HG03060 (cell line): Measurements from ENCODE around the gene TMEM117.

Experiments
- ATAC-seq: cut with Tn5 transposase; IDR thresholded peaks from one replicate; pipeline ENCODE4 v1.9.1; 2021; ENCODE audit warnings: low read depth, moderate number of reproducible peaks; ENCODE audit not compliant: unreplicated experiment

Gene TMEM117

DNA sequence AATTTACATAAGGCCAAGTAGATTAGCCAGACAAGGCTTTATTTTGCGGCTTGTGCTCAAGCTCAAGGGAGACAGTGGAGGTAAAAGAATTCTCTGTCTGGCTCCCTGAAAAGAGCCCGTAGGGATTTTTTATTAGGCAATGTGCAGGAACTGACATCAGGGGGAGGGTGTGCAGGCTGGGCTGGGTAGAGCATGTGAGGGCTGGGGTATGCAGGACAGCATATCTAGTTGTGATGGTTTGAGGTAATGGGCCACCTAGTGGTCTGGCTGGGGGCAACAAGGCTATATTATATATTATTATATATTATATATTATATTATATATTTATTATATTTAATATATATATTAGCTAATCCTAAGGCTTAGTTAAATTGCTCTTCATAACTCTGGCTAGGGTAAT is 102.1 kb downstream of the TMEM117 start:
- ATAC-seq = no peak

DNA sequence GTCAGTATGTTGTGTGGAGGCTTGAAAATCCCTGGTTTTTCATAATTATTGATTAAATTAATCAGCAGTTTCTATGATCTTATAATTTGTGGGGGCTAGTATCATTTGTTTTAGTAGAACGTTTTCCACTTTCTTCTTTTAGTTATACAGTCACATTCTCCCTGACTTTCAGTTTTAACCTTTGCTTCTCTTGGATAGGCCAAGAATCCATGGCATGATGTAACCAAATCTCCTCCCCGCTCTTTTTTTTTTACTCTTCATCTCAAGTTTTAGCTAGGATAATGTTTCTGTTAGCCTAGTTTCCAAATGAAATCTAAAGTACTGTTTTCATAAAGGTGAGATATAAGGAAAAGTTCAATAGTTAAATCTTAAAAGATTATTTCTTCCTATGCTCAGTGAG is 106.5 kb downstream of the TMEM117 start:
- ATAC-seq = no peak

DNA sequence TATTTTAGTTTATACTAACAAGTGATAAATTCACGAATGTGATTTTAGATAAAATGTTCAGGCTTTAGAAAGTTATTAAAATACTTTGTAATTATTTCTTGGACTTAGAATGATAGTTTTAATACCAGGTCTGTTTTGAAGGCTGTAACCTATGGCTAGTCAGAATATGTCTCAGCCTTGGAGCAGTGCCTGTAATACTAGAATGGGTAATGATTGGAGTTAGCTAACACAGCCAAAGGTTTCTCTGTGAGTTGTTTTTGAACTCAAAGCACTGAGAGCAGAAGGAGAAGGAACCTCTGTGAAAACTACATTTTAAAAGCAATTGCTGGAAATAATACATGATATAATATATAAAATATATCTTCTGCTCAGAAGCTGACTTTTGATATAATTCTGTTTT is 110.1 kb downstream of the TMEM117 start:
- no peak for ATAC-seq

DNA sequence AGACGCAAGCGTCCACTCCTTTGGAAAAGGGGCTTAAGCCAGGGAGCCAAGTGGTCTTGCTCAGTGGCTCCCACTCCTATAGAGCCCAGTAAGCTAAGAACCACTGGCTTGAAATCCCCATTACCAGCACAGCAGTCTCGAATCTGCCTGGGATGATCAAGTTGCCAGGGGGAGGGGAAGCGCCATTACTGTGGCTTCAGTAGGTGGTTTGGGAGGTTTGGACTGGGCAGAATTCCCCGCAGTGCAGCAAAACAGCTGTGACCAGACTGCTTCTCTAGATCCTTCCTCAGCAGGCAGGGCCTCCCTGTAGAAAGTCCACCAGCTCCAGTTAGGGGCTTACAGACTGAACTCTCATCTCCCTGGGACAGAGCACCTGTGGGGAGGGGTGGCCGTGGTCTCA is 115.4 kb downstream of the TMEM117 start:
- ATAC-seq = no peak

DNA sequence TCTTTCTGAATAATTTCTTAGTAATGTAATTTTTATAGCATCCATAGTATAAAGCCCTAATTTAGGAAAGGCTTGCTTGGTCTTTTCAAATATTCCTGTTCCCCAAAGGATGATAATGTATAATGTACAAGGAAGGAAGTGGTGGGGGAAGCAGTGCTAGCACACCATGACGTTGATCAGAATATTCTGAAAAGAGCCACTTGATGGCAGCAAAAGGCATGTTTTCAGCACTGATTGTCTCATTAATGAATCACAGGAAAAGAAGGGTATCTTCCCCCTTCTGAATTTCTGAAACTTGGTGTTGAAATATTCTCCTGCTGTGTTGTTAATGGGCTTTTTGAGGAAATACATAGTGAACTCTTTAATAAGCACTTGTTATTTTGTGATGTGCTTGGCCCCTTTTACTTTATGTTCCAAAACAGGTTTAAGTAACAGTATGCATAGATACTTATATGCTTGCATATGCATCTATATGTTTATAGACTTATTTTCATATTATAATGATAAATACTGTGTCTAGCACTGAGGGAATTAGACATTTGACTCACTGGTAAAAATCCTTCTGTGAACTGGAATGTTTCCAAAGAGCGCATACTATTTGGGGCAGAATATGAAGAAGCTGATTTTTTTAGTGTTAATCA is 122.0 kb downstream of the TMEM117 start:
- no peak for ATAC-seq

DNA sequence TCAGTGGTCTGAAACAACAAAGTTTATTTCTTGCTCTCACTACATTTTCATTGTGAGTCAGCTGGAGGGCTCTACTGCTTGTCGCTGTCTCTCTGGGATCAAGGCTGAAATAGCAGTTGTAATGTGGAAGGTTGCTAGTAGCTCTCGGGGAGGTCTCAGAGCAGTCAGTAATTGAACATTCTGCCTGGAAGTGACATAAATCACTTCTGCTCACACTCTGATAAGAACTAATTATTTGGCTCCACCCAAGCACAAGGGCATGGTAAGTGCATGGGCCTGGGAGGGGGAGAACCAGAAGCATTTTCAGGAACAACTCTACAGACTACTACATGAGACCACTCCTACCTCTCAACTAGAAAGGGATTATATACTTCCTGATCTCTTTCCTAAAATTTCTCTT is 128.2 kb downstream of the TMEM117 start:
- ATAC-seq = no peak

DNA sequence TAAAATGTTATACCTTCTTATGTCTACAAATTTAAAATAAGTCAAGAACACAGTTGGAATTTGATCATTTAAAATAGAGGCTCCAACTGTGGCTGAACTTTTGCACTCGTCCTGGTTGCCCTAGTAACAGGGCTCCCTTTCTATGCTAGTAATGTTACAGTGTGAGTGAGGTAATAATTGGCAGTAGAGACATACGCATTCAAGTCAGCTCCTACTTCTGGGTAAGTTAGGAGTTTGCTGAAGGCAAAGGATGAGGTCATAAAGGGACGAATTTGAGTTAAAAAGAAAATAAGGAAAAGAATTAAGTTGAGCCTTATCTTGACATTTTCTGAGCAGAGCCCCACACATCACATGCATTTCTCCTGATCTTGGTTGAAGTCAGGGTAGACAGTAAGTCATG is 129.1 kb downstream of the TMEM117 start:
- no peak for ATAC-seq

DNA sequence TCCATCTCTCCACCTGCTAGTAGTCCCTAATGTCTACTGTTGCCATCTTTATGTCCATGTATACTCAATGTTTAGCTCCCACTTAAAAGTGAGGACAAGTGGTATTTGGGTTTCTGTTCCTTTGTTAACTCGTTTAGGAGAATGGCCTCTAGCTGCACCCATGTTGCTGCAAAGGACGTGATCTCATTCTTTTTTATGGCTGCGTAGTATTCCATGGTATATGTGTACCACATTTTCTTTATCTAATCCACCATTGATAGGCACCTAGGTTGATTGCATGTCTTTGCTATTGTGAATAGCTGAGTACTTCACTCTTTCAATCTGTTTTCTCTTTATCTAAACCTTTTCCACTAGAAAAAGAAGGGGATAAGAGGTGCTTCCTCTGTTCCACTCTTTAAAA is 130.0 kb downstream of the TMEM117 start:
- no peak for ATAC-seq

DNA sequence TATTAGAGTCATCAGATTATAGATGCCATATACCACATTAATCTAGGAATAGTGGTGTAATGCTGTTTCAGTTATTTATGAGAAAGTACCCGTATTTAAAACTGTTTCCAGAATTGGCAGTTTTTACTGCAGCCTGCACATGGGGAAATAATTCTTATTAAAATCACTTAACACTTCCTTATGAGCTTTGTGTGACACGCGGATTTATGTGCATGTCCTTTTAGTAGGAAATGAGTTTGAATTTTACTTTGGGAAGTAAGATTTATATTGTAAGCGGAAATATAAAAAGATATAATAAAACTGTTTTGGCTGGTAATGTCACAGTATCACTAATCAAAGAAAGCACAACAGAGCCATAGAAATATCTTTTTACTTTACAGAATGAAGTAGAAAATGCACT is 132.9 kb downstream of the TMEM117 start:
- ATAC-seq = no peak

DNA sequence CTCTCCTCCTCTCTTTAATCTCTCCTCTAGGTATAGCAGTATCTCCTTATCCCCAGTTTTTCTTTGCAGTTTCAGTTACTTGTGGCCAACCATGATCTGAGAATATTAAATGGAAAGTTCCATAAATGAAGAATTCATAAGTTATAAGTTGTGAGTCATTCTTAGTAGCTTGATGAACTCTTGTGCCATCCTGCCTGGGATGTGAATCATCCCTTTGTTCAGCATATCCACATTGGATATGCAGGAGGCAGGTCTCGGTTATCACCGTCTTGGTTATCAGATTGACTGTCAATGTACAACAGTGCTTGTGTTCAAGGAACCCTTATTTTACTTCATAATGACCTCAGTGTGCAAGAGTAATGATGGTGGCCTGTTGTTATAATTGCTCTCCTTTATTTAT is 134.0 kb downstream of the TMEM117 start:
- no peak for ATAC-seq

DNA sequence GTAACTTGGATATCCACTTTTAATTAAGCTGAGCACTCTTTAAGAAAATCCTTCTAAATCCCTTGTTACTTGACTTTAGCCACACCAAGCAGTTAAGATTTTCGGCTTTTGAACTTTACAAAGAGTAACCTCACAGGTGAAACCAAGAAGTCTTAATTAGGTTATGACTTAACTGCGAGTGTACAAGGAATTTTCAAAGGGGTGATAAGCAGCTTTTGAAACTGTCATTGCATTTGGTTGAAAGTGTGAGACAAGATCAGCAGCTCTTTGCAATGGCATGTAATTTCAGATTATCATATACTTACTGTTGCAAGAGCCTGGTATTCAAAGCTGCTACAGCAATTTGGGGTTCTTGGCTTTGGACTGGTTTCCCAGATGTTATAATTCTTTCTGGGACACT is 137.5 kb downstream of the TMEM117 start:
- ATAC-seq = no peak

DNA sequence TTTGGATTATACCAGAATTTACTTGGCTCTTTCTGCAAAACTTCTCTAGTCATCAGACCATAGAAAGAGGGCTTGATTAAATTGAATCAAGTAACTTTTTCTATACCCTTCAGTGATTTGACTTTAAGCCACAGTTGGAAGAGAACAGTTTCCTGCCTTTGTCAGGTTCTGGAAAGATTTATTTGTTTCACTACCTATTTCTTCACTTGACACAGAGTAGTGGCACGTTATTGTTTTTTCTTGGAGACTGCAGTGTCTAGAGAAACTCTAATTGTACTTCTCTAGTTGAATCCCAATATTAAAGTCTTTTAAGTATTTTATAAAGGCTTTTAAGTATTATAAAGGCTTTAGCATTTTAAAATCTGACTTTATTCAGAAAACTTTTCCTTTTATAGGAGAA is 138.1 kb downstream of the TMEM117 start:
- ATAC-seq = no peak

DNA sequence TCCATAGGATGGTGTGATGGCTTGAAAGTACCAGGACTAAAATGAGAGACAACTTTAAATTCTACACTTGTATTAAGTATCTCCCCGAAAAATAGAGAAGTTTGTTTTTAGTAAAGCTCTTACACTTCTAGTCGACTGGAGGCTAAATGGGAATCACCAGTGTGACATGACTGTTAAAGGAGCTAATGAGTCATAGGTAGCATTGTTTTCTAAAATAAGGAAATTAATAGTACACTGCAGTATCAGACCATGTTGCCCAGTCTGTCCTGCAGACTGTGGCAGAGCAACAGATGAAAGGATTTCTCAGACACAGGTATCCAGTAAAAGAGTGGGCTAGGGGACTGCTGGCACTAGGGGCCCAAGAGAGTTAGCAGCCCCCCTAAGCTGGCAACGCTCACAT is 140.1 kb downstream of the TMEM117 start:
- no peak for ATAC-seq

DNA sequence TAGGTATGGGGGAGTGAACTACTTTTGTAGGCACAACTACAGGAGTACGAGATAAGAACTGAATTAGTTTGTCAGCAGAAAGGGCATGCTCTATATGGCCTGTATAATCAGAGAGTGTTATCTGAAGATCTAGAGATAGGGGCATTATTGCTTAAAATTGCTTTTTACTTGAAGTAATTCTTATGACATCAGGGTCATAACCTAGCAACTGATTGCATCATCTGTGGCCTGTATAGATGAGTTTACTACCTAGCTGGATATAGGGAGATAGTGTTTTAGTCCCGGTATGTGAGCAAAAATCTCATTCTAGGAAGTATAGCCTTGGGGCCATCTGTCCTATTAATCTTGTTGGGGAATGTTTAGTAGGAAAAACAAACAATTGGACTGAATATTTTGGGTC is 142.7 kb downstream of the TMEM117 start:
- ATAC-seq = no peak

DNA sequence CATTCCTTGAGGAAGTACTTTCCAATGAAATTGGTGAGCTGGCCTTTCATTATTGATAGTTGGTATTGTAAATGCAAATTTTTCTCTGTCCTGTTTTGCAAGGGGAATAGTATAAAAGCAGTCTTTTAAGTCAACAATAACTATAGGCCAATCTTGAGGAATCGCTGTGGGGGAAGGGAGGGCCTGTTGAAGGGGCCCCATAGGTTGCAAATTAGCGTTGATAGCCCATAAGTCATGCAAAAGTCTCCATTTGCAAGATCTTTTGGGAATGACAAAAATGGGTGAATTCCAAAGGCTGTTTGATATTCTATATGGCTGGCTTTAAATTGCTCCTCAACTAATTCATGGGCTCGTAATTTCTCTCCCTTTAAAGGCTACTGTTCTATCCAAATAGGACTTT is 143.6 kb downstream of the TMEM117 start:
- no peak for ATAC-seq

DNA sequence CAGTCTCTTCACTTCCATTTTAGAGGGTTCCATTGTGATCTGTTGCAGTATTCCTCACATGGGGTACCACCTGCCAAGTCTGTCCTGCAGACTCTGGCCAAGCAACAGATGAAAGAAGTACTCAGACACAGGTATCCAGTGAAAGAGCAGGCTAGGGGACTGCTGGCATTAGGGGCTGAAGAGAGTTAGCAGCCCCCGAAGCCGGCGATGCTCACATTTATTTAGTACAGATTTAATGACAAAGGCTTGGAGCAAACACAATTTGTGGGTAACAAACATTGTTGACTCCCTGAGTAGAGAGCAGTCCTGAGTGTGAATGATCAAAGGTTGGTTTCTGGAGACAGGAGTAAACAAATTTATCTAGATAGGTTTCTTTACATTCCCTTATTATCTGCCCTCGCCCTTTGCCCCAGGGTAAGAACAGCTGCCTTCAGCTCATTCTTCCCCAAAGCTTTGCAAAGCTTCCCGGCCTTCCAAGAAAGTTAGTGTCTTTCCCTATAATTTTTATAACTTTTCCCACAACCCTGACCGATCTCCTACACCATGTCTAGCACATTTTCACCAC is 144.8 kb downstream of the TMEM117 start:
- ATAC-seq = no peak

DNA sequence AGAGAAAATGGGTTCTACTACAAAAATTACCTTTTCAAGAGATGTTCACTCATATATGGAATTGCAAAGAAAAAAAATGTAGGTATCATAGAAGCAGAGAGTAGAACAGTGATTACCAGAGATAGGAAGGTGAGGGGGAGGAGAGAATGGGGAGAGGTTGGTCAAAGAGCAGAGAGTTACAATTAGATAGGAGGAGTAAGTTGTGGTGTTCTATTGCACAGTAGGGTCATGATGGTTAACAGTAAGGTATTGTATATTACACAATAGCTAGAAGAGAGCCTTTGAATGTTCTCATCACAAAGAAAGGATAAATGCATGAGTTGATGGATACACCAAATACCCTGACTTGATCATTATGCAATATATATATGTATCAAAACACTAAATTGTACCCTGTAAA is 145.8 kb downstream of the TMEM117 start:
- ATAC-seq = no peak

DNA sequence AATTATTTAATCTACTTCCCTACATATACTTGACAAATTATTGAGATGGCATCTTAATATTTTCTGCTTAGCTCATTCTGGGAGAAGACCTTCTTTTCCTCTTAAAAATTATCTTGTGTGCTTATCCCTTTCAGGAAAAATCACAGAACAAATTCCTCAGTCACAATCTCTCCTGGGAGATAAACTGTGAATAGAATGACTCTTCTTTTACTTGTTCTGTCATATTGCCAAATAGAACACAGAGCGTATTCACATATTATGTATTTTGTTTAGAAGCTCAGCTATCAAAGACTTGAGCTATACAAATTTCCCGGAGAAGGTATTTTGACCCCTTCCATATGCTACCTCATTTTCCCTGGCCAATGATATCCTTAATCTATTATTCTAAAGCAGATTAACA is 146.7 kb downstream of the TMEM117 start:
- ATAC-seq = no peak

DNA sequence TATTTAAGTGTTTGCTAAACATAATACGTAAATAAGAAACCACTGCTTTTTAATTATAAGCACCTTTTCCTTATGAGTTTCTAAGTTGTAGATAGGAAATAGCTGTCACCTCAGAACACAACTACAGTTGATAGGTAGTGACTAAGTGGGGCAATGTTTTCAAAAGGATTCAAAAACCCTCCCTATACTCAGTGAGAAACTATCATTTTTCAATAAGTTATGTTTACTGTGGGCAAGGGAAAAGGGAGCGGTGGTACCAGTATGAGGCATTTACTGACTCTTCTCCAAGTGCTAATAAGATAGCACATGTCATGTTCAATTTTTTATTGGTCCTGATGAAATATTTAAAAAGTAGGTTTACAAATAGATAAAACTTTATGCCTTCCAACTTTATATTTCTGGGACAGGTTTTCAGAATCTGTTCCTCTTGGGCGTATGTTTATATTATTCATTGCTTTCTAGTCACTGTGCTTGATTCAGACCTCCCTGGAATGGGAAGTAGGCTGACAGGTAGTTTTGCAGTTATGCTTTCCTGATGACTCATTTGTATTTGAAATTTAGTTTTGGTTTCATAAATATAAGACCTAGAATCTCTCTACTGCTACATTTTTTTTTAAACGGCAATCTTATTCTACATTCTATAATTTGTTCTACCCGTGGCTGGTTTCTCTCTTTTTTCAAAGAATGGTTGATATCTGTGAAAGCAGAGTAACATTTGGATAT is 153.1 kb downstream of the TMEM117 start:
- peak; percentile 87 for ATAC-seq

DNA sequence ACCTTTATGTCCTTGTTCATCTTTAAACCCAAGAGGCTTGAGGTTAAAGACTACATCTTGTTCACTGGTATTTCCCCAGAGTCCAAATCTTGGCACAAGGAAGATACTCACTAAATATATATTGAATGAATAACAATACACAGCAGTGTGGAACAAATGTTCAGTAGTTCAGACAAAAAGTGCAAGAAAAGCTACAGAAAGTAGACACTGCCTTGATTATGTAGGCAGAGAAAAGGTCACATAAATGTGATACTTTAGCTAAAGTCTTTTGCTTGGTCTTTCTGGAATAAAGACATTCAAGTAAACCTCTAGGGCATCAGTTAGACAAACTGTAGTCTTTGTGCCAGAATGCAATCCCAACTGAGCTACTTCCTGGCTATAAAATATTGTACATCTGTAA is 157.0 kb downstream of the TMEM117 start:
- no peak for ATAC-seq

DNA sequence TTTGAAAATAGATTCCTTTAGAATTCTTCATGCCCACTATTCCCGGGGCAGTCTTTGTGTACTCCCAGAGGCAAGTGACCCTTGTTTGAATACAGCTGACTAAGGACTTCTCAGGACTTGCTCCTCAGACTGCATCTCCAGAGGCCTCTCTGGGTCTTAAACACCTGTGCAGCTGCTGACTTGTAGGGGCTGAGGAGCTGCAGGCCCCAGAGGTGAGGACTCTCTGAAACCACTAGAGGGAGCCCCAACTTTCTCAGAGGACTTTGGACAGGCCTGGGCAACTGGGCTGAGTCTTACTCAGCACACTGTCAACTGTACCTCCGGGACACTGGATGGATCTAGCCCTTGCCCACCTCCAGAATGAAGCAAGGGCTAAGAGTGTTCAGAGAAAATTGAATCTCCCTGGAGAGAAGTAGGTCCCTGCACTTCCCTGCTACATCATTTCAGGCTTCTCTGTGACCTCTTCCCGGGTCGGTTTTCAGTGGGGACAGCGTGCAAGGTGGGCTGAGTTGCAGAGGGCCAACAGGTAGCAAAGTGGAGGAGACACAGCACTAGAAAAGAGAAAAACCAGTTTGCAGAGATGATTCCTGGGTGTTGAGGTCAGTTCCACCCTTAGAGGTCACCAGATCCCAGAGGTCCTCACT is 164.6 kb downstream of the TMEM117 start:
- peak; percentile 96 for ATAC-seq

DNA sequence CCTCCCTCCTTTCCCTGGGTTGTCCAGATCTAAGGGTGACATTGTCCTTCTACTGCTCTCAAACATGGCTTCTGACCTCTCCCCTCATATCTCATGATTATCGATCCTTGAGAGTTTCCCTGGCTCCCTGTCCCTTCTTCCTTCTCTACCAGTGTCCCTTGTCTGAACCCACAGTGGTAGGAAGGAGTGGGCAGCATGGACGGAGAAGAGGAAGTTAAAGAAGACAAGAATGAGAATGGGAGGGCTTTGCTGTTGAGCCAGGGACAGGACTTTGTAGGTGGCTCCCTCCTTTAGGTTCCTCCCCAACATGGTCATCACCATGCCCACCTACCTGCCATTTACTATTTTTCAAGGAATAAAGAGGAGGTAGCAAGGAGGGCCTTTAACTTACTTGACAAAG is 166.7 kb downstream of the TMEM117 start:
- ATAC-seq = no peak
